ENCODE measurements around the gene HAVCR2. TPM values are rescaled to one million over a fixed set of nuclear protein-coding genes. Genes with fewer than 3 reads are reported as not detected.

HAVCR2 gene
- total and polyA plus RNA-seq, 9 of the 15 experiments (the other 6 are each of a cell fraction or from before 2014, with no cell fraction given): 0.04 to 0.11 (median 0.06) TPM; not detected in 5

DNA sequence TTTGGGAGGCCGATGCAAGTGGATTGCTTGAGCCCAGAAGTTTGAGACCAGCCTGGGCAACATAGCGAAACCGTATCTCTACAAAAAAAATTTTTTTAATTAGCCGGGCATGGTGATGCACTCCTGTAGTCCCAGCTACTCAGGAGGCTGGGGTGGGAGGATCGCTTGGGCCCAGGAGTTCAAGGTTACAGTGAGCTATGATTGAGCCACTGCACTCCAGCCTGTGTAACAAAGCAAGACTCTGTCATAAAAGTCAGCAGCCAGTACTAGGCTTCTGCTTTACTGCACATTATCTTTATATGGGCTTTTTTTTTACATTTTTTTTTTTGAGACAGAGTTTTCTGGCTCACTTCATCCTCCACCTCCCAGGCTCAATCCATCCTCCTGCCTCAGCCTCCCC is 40.5 kb downstream of the HAVCR2 start:
- Histone ChIP-seq H3K9me1 (ENCODE audit: control insufficient read depth, insufficient read depth, low read length) (no peaks in the 10 kb centered on the region), H3K27ac (ENCODE audit: extremely low read depth, low read depth, low read length) (no peak overlapping the region), H3K4me3 (no peak overlapping the region), H2AFZ (ENCODE audit: low read depth, low read length) (no peak overlapping the region), H3K9ac (ENCODE audit: insufficient read depth in 1 of 2, low read depth in 2 of 2, low read length in 2 of 2) (no peak overlapping the region), H3K36me3 (ENCODE audit: control insufficient read depth, insufficient read depth, low read length) (no peaks in the 10 kb centered on the region), H3K4me1 (replicated peaks in 1 of 2; ENCODE audit: control insufficient read depth in 2 of 2, insufficient read depth in 2 of 2, low read length in 2 of 2) (no peaks in the 10 kb centered on the region), H3K79me2 (ENCODE audit: control insufficient read depth, insufficient read depth, low read length) (no peaks in the 10 kb centered on the region), H4K20me1 (replicated peaks; ENCODE audit: control insufficient read depth, insufficient read depth, low read length) (no peaks in the 10 kb centered on the region), H3K4me2 (ENCODE audit: insufficient read depth, low read length) (no peak overlapping the region), H3K9me3 (replicated peaks; ENCODE audit: control insufficient read depth, insufficient read depth, low read depth, low read length) (no peaks in the 10 kb centered on the region), H3K27me3 (ENCODE audit: control insufficient read depth in 2 of 2, insufficient read depth in 2 of 2, low read length in 2 of 2) (peaks cover 0 to 9% of the 10 kb centered on the region in 2 experiments; a peak in 2 of 5 replicates)
- BruUV-seq (replicated peaks): no TSS peak
- intact Hi-C loops (cut with micrococcal nuclease): no loop called here
- TF ChIP-seq, protein P1, sequence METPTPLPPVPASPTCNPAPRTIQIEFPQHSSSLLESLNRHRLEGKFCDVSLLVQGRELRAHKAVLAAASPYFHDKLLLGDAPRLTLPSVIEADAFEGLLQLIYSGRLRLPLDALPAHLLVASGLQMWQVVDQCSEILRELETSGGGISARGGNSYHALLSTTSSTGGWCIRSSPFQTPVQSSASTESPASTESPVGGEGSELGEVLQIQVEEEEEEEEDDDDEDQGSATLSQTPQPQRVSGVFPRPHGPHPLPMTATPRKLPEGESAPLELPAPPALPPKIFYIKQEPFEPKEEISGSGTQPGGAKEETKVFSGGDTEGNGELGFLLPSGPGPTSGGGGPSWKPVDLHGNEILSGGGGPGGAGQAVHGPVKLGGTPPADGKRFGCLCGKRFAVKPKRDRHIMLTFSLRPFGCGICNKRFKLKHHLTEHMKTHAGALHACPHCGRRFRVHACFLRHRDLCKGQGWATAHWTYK (CRISPR knock-in tag; IDR thresholded peaks at IDR 0.05): no peak
- TF ChIP-seq, protein P2, sequence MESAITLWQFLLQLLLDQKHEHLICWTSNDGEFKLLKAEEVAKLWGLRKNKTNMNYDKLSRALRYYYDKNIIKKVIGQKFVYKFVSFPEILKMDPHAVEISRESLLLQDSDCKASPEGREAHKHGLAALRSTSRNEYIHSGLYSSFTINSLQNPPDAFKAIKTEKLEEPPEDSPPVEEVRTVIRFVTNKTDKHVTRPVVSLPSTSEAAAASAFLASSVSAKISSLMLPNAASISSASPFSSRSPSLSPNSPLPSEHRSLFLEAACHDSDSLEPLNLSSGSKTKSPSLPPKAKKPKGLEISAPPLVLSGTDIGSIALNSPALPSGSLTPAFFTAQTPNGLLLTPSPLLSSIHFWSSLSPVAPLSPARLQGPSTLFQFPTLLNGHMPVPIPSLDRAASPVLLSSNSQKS (CRISPR knock-in tag; IDR thresholded peaks at IDR 0.05): no peak
- TF ChIP-seq COPS2 (conservative IDR thresholded peaks at IDR 0.05) (no peak), C11orf30 (IDR thresholded peaks at IDR 0.05; ENCODE audit: low read depth) (no peak), FOXK1 (CRISPR knock-in tag; IDR thresholded peaks at IDR 0.05; ENCODE audit: borderline replicate concordance) (no peak), NFATC3 (IDR thresholded peaks at IDR 0.05) (no peak), ZC3H8 (IDR thresholded peaks at IDR 0.05) (no peak), ZNF134 (CRISPR knock-in tag; conservative IDR thresholded peaks at IDR 0.05) (no peak), ETV6 (IDR thresholded peaks at IDR 0.05; ENCODE audit: borderline replicate concordance in 1 of 2, low read depth in 2 of 2, low read length in 1 of 2) (no peak), ETV6 (CRISPR knock-in tag; IDR thresholded peaks at IDR 0.05; ENCODE audit: borderline replicate concordance) (no peak), KDM1A (IDR thresholded peaks at IDR 0.05) (no peak)
- no peak for FAIRE-seq
- ChIA-PET POLR2A (no interaction called here), CTCF (ENCODE audit: low intra/inter-chr PET ratio) (interaction anchor here (0.6 kb wide), 1 partner anchor 240 kb away, joined by 3 read pairs; no protein-coding TSS in a partner anchor)
- 0% methylated on average over 5 of the region's 5 CpGs for WGBS (ENCODE audit: insufficient coverage, low coverage, missing lambda C conversion rate)
- no peak for DNase-seq (ENCODE audit: extremely low read depth in 1 of 4, low spot score in 3 of 4)
- no peak for ATAC-seq
- in situ Hi-C loops (cut with MboI): no loop called here

Data from K562 (cell line).